ENCODE measurements around the gene ADAM12.

DNA sequence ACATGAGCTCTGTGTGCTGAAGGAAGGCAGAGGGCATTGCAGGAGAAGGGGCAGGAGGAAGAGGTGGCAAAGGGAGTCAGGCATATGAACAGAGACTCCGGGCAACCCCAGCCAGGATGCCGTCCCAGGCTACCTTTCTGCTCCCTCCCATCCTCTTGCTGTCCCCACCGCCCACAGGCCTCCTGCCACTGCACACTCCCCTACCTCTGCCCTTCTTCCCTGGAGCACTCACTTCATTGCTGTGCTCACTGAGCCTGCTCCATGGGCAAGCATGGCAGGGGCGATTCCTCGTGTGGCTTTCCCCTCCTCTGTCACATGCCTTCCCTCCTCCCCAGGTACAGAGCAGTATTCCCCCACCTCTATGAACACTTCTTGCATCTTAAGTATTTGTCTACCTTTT is 398.5 kb downstream of the ADAM12 start:
- TF ChIP-seq, protein P1, sequence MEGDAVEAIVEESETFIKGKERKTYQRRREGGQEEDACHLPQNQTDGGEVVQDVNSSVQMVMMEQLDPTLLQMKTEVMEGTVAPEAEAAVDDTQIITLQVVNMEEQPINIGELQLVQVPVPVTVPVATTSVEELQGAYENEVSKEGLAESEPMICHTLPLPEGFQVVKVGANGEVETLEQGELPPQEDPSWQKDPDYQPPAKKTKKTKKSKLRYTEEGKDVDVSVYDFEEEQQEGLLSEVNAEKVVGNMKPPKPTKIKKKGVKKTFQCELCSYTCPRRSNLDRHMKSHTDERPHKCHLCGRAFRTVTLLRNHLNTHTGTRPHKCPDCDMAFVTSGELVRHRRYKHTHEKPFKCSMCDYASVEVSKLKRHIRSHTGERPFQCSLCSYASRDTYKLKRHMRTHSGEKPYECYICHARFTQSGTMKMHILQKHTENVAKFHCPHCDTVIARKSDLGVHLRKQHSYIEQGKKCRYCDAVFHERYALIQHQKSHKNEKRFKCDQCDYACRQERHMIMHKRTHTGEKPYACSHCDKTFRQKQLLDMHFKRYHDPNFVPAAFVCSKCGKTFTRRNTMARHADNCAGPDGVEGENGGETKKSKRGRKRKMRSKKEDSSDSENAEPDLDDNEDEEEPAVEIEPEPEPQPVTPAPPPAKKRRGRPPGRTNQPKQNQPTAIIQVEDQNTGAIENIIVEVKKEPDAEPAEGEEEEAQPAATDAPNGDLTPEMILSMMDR (IDR thresholded peaks at IDR 0.05 in 8 of 11, conservative IDR thresholded peaks at IDR 0.05 in 3 of 11): no peak
- TF ChIP-seq POLR2AphosphoS5 (IDR thresholded peaks at IDR 0.05): no peak

Data from spleen (tissue), 7 donors.